Effector CD8-positive, alpha-beta T cell (primary cell): ENCODE measurements around the gene NTRK3.

Experiments used
- DNase-seq: peaks from one replicate; lab custom pipeline; 2025; lab: John Stamatoyannopoulos, UW

The NTRK3 gene

DNA sequence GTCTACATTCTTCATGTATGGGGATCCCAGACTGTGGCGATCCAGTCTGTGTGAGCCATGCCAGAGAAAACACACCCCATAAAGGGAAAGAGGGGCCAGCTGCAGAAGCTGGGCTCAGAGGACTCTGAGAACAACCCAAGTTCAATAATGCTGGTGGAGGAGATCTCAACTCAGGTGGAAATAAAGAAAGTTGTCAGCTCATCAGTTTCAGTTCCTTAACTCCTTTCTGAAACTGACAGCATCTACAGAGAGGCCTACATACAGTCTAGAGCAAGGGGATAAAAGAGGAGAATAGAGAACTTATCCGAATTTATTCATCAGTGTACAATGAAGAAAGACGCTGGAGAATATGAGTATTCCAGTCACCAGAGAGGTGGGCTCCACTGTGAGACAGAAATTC, 77.0 kb downstream of the NTRK3 start:
- no peak for DNase-seq

DNA sequence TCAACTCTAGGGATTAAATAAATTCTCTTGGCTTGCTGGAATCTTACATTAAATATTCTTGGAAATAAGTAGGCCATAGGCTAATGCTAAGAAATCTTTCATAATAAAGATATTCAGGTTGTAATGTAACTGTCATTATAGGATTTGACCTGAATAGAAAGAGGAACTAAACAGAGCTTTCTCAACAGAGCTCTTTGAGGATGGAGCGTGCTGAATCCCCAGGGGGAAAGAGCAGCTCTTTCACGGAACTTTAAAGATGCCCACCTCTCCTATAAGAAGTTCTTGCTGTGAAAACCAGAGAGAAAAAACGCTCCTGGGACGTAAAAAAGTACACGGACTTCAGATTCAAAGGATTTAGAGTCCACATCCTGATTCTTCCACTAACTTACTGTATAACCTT, 77.9 kb downstream of the NTRK3 start:
- DNase-seq, result no peak

DNA sequence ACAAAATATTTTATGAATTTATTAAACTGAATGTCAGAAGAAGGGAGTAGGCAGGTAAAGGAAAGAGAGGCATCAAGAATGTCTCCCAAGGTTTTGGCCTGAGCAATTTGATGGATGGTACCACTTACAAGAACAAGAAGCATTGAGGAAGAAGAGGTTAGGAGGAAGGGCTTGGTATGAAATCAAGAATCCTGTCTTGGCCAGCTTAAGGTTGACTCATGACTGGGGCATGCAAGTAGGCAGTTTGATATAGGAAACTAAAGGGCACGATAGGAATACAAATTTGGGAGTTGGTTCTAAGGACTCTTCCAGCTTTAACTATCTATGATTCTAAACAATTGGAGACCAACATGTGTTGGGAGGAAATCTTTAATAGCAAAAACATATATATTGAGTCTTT, 79.1 kb downstream of the NTRK3 start:
- no peak for DNase-seq

- no peak for DNase-seq
Observed at GRCh38 chr15:88174571-88174970, 82.0 kb downstream of the NTRK3 start.

- no peak for DNase-seq
Observed at GRCh38 chr15:88166082-88166993, 90.2 kb downstream of the NTRK3 start.

- no peak for DNase-seq
Observed at GRCh38 chr15:88161636-88162035, 94.9 kb downstream of the NTRK3 start.

GRCh38 chr15:88155310-88155709, 101.2 kb downstream of the NTRK3 start:
- no peak for DNase-seq

DNA sequence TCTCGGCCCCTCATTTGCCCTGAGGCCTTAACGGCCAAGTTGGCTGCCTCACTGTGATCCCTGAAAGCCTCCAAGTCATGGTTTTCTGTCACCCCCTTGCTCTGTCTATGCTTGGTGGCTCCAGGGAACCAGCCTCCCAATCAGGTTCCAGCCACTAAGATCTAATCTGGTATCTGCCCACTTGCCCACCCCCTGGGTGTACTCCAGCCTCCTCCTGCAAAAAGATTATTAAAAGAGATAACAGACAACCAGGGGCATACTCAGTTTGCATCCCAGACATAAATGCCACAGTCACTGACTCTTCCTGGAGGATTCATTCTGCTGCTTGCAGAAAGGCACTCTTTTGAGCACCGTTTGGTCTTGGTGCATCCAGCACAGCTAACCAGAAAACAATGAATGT, 103.9 kb downstream of the NTRK3 start:
- no peak for DNase-seq

GRCh38 chr15:88147760-88148159, 108.8 kb downstream of the NTRK3 start:
- no peak for DNase-seq

DNA sequence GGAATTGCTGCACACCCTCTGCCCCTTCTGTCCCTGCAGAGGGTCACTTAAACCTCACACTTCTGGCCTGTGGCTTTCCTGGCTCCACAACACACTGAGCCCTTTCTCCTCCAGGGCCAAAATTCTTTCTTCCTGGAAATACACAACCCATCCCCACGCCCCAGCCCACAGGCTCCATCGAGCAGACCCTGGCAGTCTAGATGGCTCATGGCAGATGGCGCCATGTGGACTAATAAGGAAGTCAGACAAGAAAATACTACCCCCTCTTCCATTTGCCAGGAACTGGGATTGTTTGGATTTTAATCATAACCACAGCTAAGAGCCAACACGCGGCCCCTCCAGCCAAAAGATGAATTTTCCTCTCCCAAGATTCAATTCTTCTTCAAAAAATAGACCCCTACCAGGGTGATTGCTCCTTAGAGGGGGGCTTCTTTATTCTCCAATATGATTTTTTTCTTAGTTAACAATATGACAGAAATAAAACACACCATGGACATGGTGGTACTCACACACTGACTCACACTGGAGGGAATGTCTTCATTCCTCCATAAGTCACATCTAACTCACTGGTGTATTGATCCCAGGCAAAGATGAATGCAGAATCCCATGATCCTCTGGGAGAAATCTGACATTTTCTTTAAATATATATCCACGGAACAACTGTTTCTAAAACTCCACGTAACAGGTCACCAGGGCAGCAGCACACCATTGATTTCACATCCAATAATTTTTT, 111.5 kb downstream of the NTRK3 start:
- no peak for DNase-seq

DNA sequence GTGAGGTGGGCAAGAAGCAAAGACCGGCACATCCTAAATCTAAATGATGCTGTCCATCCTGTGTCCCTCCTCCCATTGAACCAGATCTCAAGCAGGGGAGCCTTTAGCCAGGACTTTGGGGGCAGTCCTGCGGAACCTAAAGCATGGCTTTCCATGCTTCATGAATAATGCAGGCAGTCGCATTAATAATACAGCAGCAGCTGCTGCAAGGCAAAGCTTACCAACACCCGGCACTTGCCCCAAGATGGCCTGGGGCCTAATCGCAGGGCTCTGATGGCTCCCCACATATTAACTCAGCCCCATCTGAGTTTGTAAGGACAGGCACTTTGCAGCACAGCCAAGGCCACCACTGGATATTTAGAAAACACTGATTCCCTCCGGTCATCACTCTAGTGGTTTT, 114.4 kb downstream of the NTRK3 start:
- DNase-seq, result no peak

- no peak for DNase-seq
Observed at GRCh38 chr15:88141269-88141889, 115.2 kb downstream of the NTRK3 start.

GRCh38 chr15:88140398-88140797, 116.1 kb downstream of the NTRK3 start:
- no peak for DNase-seq

DNA sequence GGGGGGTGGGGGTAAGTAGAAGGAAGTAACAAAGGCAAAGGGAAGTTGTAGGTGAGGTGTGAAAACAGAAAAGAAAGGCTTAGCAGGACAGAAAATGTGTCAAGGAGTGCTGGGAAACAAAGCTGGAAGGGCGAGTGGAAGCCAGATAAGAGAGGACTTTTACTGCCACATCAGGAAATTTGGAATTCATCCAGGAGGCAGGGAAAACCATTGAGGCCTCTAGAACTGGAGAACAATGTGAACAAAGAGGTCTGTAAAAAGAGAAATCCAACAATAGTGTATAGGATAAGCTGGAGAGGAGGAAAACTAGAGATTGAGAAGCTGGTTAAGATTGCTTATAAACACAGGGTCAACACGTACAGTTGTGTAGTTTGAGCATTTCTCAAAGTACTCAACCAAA, 116.6 kb downstream of the NTRK3 start:
- DNase-seq, result no peak

DNA sequence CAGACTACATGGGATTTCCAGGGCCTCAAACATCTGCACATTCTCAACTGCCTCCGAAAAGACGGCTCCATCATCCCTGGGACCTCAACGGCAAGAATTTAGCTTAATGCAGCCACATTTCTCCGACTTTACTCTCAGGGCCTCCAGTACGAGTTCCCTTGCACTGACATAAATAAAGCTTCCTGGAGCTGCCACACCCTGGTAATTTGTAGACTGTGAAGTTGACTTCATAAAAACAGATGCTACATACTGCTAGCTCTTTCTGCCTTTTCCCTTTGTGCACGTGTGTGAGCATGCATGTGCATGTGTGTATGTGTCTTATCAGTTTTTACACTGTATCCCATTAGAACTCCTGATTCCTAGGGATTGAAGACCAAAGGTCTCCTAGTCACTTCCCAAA, 122.7 kb downstream of the NTRK3 start:
- no peak for DNase-seq

GRCh38 chr15:88132499-88132898, 124.0 kb downstream of the NTRK3 start:
- DNase-seq, result no peak

GRCh38 chr15:88131937-88132336, 124.6 kb downstream of the NTRK3 start:
- no peak for DNase-seq

GRCh38 chr15:88127432-88127790, 129.1 kb downstream of the NTRK3 start:
- DNase-seq, result no peak

DNA sequence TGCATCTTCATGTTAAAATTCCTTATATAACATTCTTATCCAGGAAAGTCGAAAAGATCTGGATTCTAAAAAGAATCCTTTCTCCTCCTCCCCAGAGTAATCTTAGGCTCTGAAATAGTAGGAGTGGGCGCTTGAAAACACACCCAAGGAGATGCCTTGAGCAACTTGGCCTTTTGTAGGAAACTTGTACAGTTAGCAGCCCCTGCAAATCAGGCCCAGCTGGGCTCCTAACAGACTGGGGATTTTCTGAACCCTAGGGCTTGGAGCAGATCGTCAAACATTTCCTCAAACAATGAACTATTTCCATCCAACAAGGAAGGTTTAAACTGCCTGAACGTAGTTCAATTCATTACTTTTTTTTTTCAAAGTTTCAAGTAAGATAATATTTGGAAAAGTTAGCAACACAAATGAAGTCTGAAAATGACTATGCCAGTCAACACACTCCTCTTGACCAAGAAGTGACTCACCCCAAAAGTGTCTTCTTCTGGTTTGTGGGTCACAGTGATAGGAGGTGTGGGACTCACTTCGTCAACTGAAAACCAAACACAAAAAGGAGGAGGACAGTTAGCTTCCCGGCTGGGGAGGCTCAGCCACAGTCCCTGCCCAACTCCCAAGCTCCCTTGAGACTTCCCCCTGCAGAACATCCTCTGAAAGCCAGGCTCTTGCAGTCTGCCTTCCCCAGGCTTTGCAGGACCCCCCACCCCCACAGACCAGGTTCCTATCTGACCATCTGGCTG, 129.7 kb downstream of the NTRK3 start:
- DNase-seq, result no peak

DNA sequence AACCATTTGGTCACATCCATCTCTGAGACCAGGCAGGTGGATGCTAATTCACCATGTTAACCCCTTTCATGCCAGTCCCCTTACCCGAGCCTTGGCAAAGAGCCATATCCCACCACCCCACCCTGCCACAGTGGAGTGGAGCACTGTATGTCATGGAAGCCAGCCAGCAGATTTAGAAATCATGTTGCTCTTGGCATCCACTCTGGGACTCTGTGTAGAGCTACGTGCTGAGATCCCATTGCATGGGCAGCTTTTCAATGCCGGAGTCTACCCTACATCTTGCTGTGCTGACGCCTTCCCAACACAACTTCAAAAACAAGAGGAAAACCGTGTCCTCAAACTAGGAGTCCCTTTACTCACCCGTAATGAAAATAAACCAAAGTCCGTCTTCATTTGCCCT, 131.0 kb downstream of the NTRK3 start:
- DNase-seq, result no peak

GRCh38 chr15:88124199-88124598, 132.3 kb downstream of the NTRK3 start:
- DNase-seq, result no peak

GRCh38 chr15:88121968-88122530, 134.5 kb downstream of the NTRK3 start:
- DNase-seq, result no peak
